Fibroblast of pulmonary artery (primary cell): ENCODE measurements around the gene RDH13.
"Not testable (repeated sequence)": the region's sequence is repeated elsewhere in the genome, so short reads cannot be mapped to it uniquely, and the experiment has no call there.

Source experiments
- DNase-seq: peaks from one replicate; pipeline ENCODE4 v3.0.0-alpha.2; 2010; ENCODE audit warnings: low read depth
- H3K4me3 ChIP-seq: replicated peaks from 2 replicates; pipeline ENCODE4 v1.5.1; 2011; ENCODE audit warnings: low read depth, mild to moderate bottlenecking, control low read depth, low read length, moderate library complexity
- CTCF ChIP-seq: IDR thresholded peaks from 2 replicates; pipeline ENCODE4 v1.5.1; 2011; ENCODE audit warnings: mild to moderate bottlenecking, control low read depth, low read length, inconsistent platforms; ENCODE audit errors: missing control alignments

The RDH13 gene

DNA sequence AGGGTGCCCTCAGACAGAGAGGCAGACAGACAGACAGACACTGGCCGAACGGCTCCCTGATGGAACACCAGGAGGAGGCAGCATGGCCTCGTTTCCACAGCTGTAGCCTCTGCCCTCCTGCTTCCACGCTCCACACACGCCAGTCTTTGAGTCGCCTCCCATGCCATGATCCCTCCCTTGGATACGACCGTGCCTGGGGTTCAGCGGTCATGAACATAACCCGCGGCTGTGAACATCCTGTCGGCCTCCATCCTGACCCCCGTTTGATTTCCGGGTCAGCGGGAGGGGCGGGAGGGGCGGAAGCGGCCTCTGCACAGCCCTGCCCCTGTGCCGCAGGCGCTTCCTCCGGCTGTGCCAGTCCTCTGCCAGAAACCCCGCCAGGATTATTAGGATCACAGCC is 48.2 kb downstream of the RDH13 start:
- no peak for TF ChIP-seq CTCF
- no peak for DNase-seq
- H3K4me3 ChIP-seq = no peak overlapping the region

DNA sequence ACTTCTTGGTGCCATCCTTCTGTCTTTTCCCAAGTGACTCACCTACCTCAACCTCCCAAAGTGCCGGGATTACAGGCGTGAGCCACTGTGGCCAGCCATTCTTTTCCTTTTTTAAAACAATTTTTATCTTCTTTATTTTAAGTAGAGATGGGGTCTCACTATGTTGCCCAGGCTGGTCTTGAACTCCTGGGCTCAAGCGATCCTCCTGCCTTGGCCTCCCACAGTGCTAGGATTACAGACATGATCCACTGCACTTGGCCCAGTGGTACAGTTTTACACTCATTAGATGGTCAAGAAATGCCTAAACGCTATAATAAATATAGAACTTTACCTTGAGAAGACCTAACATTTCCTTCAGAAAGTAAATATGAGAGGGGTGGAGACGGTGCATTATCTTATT is 49.4 kb downstream of the RDH13 start:
- no peak for DNase-seq
- no peak for TF ChIP-seq CTCF
- no peak overlapping the region for H3K4me3 ChIP-seq

- no peak for DNase-seq
- H3K4me3 ChIP-seq = no peak overlapping the region
- no peak for TF ChIP-seq CTCF
Observed at GRCh38 chr19:55012306-55012705, 50.6 kb downstream of the RDH13 start.

DNA sequence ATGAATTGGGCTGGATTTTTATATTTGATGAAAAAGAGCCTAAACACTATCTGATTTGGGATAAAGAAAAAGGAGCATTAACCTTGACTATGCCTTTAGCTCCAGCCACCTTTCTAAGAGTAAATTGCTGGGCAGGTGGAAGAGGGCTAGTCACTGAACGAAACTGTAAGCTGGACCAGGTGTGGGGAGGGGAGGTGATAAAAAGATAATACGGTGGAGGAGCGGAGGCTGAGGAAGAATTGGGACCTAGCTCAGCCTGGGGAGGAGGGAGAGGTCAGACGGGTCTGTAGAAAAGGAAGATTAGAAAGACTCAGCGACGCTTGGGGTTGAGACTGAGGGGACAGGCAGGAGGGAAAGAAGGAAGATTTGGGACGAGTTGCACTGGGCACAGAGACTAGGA is 52.4 kb downstream of the RDH13 start:
- H3K4me3 ChIP-seq, DNase-seq: not testable (repeated sequence)

DNA sequence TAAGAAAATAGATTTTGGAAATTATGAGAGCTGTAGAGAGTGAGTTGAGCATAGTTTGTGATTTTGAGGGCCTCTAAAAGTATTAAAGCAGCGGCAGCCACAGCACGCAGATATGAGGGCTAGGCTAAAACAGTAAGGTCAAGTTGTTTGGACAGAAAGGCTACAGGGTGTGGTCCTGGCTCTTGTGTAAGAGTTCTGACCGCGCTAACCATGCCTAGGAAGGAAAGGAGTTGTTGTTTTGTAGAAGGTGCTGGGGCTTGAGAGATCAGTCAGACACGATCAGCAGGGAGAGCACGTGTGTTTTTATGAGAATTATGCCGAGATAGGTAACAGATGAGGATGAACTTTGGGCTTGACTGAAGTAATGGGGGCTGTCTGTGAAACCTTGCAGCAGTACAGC is 54.2 kb downstream of the RDH13 start:
- not testable (repeated sequence) for H3K4me3 ChIP-seq, DNase-seq

GRCh38 chr19:55008189-55008588 is 54.8 kb downstream of the RDH13 start:
- not testable (repeated sequence) for DNase-seq, H3K4me3 ChIP-seq

DNA sequence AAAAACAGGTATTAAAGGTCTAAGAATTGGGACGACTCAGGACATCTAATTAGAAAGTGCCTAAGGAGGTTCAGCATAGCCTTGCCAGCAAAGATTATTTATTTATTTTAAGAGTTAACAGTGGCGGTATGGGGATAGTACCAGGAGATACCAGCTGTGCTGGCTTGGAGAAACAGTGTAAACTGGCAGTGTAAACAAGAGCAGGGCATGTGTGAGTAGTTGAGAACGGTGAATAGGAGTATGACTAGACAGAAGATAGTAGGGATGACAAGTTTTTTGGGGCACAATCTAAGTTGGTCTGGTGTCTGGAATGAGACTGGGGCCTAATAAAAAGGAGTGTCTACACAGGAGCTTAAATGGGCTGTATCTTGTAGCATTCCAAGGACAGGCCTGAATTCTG is 55.4 kb downstream of the RDH13 start:
- not testable (repeated sequence) for H3K4me3 ChIP-seq, DNase-seq

DNA sequence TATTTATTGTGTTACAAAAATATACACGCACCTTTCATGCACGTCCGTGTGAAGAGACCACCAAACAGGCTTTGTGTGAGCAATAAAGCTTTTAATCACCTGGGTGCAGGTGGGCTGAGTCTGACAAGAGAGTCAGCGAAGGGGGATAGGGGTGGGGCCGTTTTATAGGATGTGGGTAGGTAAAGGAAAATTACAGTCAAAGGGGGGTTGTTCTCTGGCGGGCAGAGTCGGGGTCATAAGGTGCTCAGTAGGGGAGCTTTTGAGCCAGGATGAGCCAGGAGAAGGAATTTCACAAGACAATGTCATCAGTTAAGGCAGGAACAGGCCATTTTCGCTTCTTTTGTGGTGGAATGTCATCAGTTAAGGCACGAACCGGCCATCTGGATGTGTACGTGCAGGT is 56.2 kb downstream of the RDH13 start:
- H3K4me3 ChIP-seq = not testable (repeated sequence)

DNA sequence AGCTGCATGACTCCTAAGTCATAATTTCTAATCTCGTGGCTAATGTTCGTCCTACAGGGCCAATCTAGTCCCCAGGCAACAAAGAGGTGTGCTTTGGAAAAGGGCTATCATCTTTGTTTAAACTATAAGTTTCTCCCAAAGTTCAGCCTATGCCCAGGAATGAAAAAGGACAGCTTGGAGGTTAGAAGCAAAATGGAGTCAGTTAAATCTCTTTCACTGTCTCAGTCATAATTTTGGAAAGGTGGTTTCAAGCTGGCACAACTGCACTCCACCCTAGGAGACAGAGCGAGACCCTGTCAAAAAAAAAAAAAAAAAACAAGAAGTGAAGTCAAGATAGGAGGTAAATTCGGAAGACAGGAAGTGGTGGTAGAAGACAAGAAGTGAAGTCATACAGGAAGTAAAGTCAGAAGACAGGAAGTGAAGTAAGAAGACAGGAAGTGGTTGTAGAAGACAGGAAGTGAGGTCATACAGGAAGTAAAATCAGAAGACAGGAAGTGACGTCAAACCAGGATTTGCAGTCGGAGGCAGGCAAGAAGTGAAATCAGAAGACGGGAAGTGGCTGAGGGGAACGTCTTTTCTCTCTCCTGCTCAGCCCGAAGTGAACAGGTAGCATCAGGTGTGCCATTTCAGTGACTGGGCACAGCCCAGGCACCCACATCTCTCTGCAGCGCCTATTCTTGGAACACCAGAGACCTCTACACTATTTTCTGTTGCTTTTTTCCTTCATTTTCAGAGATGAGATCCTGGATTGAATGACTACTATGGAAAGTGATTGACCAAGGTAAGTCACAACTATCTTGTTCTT is 57.1 kb downstream of the RDH13 start:
- no peak overlapping the region for H3K4me3 ChIP-seq
- TF ChIP-seq CTCF = no peak
- DNase-seq = no peak

More for the DNA sequence above, 56.2 kb downstream of the RDH13 start:
- not testable (repeated sequence) for DNase-seq

GRCh38 chr19:55000761-55001160 is 62.2 kb downstream of the RDH13 start:
- DNase-seq = no peak
- H3K4me3 ChIP-seq = no peak overlapping the region
- no peak for TF ChIP-seq CTCF

DNA sequence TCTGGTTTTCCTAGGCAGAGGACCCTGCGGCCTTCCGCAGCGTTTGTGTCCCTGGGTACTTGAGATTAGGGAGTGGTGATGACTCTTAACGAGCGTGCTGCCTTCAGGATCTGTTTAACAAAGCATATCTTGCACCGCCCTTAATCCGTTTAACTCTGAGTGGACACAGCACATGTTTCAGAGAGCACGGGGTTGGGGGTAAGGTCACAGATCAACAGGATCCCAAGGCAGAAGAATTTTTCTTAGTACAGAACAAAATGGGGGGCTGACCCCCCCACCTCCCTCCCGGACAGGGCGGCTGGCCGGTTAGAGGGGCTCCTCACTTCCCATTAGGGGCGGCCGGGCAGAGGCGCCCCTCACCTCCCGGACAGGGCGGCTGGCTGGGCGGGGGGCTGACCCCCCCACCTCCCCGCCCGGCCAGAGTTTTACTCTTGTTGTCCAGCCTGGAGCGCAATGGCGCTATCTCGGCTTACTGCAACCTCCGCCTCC is 64.2 kb downstream of the RDH13 start:
- not testable (repeated sequence) for DNase-seq, H3K4me3 ChIP-seq
